Astrocyte (in vitro differentiated cells and primary cell): ENCODE measurements around the gene DDX18.

Experiments used
- EZH2 ChIP-seq: IDR thresholded peaks from 2 replicates; pipeline ENCODE4 v1.6.1; 2012; ENCODE audit warnings: mild to moderate bottlenecking, low read length, inconsistent platforms; ENCODE audit not compliant: insufficient read depth
- TF ChIP-seq, protein P1 (sequence below): IDR thresholded peaks from 2 replicates; pipeline ENCODE4 v1.5.1; 2011; ENCODE audit warnings: low read depth, mild to moderate bottlenecking, inconsistent platforms, low read length, moderate library complexity; ENCODE audit not compliant: insufficient read depth

DNA sequence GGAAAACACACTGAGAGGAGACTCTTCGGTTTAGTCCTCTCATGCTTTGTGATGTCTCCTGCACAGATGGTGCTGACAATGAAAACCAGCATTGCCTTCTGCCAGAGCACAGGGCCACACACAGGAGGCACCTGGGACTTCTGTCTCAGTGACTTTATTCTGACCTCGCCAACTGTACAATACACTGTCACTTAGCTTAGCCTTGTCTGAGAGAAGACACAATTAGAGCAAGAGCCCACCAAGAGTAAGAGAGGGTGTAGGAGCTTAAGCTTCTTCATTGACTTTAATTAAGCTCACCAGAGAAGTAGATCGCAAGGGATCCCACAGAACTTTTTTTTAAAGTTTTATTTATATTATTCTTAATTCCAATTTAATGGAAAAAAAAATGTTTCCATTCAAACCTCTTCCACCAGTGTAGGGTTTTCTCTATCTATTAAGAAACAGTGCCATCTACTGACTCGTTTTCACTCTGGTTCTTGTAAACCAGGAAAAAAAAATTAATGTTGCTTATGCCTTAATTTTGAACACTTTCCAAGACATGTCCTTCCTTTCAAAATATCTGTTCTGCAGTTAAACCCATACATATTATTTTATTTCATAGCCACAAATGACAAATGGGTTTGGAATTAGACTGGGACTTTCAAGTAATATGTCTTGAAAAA lies 42.4 kb upstream of the DDX18 start:
- no peak for TF ChIP-seq EZH2
- TF ChIP-seq, protein P1, sequence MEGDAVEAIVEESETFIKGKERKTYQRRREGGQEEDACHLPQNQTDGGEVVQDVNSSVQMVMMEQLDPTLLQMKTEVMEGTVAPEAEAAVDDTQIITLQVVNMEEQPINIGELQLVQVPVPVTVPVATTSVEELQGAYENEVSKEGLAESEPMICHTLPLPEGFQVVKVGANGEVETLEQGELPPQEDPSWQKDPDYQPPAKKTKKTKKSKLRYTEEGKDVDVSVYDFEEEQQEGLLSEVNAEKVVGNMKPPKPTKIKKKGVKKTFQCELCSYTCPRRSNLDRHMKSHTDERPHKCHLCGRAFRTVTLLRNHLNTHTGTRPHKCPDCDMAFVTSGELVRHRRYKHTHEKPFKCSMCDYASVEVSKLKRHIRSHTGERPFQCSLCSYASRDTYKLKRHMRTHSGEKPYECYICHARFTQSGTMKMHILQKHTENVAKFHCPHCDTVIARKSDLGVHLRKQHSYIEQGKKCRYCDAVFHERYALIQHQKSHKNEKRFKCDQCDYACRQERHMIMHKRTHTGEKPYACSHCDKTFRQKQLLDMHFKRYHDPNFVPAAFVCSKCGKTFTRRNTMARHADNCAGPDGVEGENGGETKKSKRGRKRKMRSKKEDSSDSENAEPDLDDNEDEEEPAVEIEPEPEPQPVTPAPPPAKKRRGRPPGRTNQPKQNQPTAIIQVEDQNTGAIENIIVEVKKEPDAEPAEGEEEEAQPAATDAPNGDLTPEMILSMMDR: peak; percentile 44
